ENCODE measurements around the gene STING1.
"Not testable (repeated sequence)": the region's sequence is repeated elsewhere in the genome, so short reads cannot be mapped to it uniquely, and the experiment has no call there.

The STING1 gene

GRCh38 chr5:139482050-139482889, at the start of gene STING1:
STING1 (minus strand) TSS chr5:139482758; CDS start chr5:139481704, 1,054 bp downstream.
- peak; percentile 81 for DNase-seq

GRCh38 chr5:139531772-139532169, 49.2 kb upstream of the STING1 start:
- DNase-seq = no peak

- not testable (repeated sequence) for DNase-seq
Observed at GRCh38 chr5:139530079-139530478, 47.5 kb upstream of the STING1 start.

- not testable (repeated sequence) for DNase-seq
Observed at GRCh38 chr5:139528695-139529094, 46.1 kb upstream of the STING1 start.

- DNase-seq = not testable (repeated sequence)
Observed at GRCh38 chr5:139527896-139528467, 45.4 kb upstream of the STING1 start.

GRCh38 chr5:139527090-139527470, 44.5 kb upstream of the STING1 start:
- DNase-seq = not testable (repeated sequence)

GRCh38 chr5:139526309-139527089, 43.9 kb upstream of the STING1 start:
- DNase-seq = not testable (repeated sequence)

- DNase-seq = not testable (repeated sequence)
Observed at GRCh38 chr5:139525586-139526308, 43.2 kb upstream of the STING1 start.

- DNase-seq = no peak
Observed at GRCh38 chr5:139524940-139525585, 42.5 kb upstream of the STING1 start.

GRCh38 chr5:139524446-139524845, 41.9 kb upstream of the STING1 start:
- DNase-seq = no peak

- no peak for DNase-seq
Observed at GRCh38 chr5:139523635-139524445, 41.3 kb upstream of the STING1 start.

- DNase-seq = peak; percentile 99
Observed at GRCh38 chr5:139517683-139518564, 35.4 kb upstream of the STING1 start.

- no peak for DNase-seq
Observed at GRCh38 chr5:139514486-139514856, 31.9 kb upstream of the STING1 start.

- DNase-seq = no peak
Observed at GRCh38 chr5:139513852-139514485, 31.4 kb upstream of the STING1 start.

- DNase-seq = peak; percentile 77
Observed at GRCh38 chr5:139513434-139513833, 30.9 kb upstream of the STING1 start.

- DNase-seq = no peak
Observed at GRCh38 chr5:139512786-139513390, 30.3 kb upstream of the STING1 start.

- not testable (repeated sequence) for DNase-seq
Observed at GRCh38 chr5:139504722-139505121, 22.2 kb upstream of the STING1 start.

GRCh38 chr5:139503879-139504278, 21.3 kb upstream of the STING1 start:
- not testable (repeated sequence) for DNase-seq
